Hindlimb muscle (tissue), 1 donor: ENCODE data around the gene FYN. TPM values are rescaled to one million over a fixed set of nuclear protein-coding genes. Genes with fewer than 3 reads are reported as not detected.
"Not testable (repeated sequence)": the region's sequence is repeated elsewhere in the genome, so short reads cannot be mapped to it uniquely, and the experiment has no call there.

Source experiments
- DNase-seq: peaks from one replicate; pipeline ENCODE4 v3.0.0-alpha.2; 2013
- polyA plus RNA-seq: library from polyadenylated mRNA; unstranded; fragments of 120-200 nt; gene quantifications from one replicate; pipeline ENCODE4 v1.2.1, GENCODE V29; 2013; ENCODE audit not compliant: insufficient read length

The FYN gene
- polyA plus RNA-seq, 1 donor, result 152 TPM

GRCh38 chr6:111703723-111704122 lies 169.5 kb downstream of the FYN start:
- DNase-seq, result no peak

GRCh38 chr6:111702268-111702667 lies 171.0 kb downstream of the FYN start:
- DNase-seq, result no peak

GRCh38 chr6:111701146-111701545 lies 172.1 kb downstream of the FYN start:
- DNase-seq, result no peak

GRCh38 chr6:111700135-111700690 lies 173.0 kb downstream of the FYN start:
- no peak for DNase-seq

GRCh38 chr6:111699123-111699522 lies 174.1 kb downstream of the FYN start:
- no peak for DNase-seq

- DNase-seq, result no peak
These were observed 176.4 kb downstream of the FYN start for GRCh38 chr6:111696814-111697213.

- no peak for DNase-seq
These were observed 180.7 kb downstream of the FYN start for GRCh38 chr6:111692327-111693164.

- no peak for DNase-seq
These were observed 181.7 kb downstream of the FYN start for GRCh38 chr6:111691345-111692225.

- DNase-seq, result no peak
These were observed 183.3 kb downstream of the FYN start for GRCh38 chr6:111689946-111690345.

GRCh38 chr6:111689419-111689818 lies 183.8 kb downstream of the FYN start:
- DNase-seq, result no peak

- DNase-seq, result no peak
These were observed 184.9 kb downstream of the FYN start for GRCh38 chr6:111688331-111688730.

GRCh38 chr6:111687652-111688051 lies 185.6 kb downstream of the FYN start:
- DNase-seq, result no peak

- DNase-seq, result no peak
These were observed 186.4 kb downstream of the FYN start for GRCh38 chr6:111686932-111687266.

- DNase-seq, result no peak
These were observed 186.9 kb downstream of the FYN start for GRCh38 chr6:111686249-111686931.

GRCh38 chr6:111685526-111685925 lies 187.7 kb downstream of the FYN start:
- no peak for DNase-seq

- DNase-seq, result no peak
These were observed 188.2 kb downstream of the FYN start for GRCh38 chr6:111685058-111685457.

- no peak for DNase-seq
These were observed 189.4 kb downstream of the FYN start for GRCh38 chr6:111683749-111684267.

GRCh38 chr6:111683157-111683556 lies 190.1 kb downstream of the FYN start:
- DNase-seq, result no peak

GRCh38 chr6:111681860-111682259 lies 191.4 kb downstream of the FYN start:
- DNase-seq, result no peak

GRCh38 chr6:111680811-111681609 lies 192.2 kb downstream of the FYN start:
- DNase-seq, result not testable (repeated sequence)

- DNase-seq, result no peak
These were observed 193.1 kb downstream of the FYN start for GRCh38 chr6:111680015-111680712.
